GM21717 (cell line): Measurements from ENCODE around the gene FAM111B.

Experiments used
- ATAC-seq: cut with Tn5 transposase; IDR thresholded peaks from one replicate; pipeline ENCODE4 v1.9.1; 2021; ENCODE audit warnings: mild to moderate bottlenecking, moderate library complexity; ENCODE audit not compliant: unreplicated experiment

Gene FAM111B

DNA sequence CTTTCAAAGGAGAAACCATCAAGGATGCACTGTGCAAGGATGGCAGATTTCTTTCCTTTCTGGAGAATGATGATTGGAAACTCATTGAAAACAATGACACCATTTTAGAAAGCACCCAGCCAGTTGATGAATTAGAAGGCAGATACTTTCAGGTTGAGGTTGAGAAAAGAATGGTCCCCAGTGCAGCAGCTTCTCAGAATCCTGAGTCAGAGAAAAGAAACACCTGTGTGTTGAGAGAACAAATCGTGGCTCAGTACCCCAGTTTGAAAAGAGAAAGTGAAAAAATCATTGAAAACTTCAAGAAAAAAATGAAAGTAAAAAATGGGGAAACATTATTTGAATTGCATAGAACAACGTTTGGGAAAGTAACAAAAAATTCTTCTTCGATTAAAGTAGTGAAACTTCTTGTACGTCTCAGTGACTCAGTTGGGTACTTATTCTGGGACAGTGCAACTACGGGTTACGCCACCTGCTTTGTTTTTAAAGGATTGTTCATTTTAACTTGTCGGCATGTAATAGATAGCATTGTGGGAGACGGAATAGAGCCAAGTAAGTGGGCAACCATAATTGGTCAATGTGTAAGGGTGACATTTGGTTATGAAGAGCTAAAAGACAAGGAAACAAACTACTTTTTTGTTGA is 45.4 kb downstream of the FAM111B start:
- ATAC-seq: peak; percentile 86

DNA sequence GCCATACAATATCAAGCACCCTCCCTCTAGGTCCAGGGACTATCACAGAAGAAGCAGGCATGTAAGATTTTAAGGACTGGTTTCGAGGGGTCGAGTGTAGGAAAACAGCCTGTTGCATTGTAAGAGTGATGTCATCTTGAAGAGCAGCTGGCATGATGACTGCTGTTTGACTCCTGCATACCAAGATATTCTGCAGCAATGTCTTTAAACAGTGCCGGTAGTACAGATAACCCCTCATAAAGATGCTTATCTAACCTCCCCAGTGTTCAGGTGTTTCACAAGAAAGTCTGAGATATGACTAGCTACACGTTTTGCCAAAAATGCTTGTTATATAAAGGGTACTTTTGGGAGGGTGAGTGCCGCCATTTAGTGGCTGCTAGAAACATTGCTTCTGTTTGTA is 47.6 kb downstream of the FAM111B start:
- ATAC-seq: no peak

DNA sequence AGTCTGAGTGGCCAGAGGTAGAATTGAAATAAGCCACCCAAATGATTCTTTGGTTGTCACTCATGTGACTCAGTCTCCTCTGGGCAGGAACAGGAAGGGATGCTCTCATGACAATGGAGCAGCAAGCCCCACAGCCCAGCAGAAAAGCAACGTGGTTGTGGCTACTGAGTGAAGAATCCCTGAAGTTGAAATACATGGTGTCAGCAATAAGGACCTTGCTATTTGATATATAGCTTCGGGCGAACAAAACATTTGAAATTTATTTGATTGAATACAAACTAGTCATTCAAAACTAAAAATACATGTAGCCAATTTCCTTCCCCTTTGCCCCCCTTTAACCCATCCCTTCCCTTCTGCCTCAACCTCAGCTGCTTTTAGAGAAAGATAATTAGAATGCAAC is 50.4 kb downstream of the FAM111B start:
- no peak for ATAC-seq

DNA sequence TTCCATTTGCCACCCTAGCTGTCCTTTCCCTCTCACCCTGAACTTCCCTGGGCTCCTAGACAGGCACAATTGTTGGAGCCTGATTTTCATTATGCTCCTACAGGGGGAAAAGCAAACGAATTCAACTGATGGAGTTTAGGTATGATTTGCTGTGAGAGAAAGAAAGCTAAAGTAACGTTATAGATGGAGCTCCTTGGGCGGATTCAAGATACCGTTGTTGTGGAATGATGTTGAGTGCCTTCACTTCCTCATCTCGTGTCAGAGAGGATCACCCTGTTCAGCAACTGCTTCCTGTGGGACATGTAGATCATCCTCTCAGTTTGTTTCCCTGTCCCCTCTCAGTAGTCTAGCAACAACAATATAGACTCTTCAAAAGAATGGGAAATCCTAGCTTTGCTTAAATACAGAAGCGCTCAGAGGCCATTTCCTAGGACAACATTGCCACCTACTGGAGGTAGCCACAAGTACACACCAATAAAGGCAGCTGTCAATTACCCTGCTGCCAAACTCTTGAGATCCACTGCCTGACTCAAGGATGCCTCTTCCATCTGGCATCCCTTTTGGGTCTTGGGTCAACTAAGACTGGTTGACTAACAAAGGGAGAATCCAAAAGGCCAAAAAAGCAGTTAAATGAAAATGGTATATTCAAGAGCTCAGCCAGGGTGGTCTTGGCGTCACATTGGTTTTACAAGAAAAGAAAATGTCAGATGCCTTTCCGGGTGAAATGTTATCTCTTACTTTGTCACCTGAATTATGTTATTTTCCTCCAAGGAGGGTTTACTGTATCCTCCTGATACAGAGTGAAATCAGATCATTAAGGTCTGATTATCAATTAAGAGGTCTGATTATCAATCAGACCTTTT is 51.4 kb downstream of the FAM111B start:
- peak; percentile 84 for ATAC-seq

DNA sequence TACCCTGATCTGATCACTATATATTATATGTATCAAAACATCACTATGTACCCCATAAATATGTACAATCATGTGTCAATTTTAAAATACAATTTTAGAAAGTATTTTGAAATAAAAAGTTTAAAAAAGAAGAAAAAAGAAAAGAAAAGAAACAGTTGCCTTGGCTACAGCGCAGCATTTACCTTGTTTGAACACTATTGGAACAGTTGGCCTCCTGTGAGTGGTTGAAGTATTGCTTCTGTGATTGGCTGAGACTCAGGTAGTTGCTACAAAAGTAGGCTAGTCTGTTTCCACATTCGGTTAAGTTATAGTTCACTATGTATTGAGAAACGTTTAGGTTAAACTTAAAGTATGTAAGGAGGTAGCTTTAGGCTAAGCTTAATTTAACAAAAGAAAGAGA is 57.0 kb downstream of the FAM111B start:
- no peak for ATAC-seq

DNA sequence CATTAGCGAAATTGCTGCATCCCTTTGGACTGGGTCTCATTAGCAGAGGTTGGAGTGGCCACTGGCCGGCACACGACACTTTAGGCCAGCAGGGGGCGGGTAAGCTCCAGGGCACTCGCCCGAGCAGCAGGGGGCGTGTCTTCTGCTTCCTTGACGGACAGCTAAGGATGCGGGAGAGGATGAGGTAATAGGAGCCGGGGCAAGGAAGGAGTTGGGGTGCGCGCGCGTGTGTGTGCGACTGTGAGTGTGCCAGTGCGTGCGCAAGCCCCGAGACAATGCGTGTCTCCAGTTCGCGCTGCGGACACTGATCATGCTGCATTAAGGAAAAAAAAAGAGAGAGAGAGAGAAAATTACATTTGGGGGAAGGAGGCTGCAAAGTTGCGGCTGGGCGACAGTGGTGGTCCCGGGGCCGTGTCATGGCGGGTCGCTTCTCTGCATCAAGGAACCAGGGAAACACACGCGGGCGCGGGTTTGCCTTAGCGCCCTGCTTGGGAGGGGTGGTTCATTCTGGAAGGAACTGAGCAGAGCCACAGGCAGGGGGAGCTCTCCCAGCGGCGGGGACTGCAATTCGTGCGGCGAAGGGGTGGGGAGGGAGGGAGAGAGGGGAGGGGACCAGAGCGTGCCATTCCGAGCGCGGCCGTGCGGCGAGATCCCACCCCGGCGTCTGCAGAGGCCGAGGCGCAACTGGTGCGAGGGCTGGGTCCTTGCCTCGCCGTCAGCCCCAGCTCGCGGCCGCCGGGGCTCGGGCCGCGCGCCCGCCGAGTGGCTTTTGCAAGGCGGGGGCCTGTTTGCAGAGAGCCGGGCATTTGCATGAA is 64.7 kb downstream of the FAM111B start, which contains the start of gene DTX4:
TSS of gene DTX4 (plus strand) at position 625 of the 815 bp plus-strand sequence. CDS start 464 bp downstream, outside the sequence.
- ATAC-seq: peak; percentile 76

DNA sequence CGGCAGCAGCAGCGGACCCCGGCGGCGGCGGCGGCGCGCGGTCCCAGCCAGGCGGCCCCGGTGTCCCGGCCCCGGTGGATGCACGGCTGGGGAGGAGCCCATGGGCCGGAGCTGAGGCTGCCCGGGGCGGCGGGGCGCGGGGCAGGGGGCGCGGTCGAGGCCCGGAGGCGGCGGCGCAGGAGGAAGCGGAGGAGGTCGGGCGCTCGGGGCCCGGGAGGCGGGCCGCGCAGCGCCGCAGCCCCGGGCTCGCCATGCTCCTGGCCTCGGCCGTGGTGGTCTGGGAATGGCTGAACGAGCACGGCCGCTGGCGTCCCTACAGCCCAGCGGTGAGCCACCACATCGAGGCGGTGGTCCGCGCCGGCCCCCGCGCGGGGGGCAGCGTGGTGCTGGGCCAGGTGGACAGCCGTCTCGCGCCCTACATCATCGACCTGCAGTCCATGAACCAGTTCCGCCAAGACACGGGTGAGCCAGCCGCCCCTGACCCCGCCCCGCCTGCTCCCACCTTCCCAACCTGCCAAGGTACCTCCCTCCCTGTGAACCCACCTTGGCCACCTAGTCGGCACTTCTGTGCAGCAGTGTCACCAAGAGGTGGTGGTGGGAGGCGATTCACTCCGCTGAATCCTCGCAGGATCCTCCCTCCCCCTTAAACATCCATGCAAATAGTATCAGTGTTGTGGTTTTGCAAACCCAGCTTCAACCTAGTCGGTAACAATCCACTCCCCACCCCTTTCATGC is 65.5 kb downstream of the FAM111B start:
- ATAC-seq: peak; percentile 37

DNA sequence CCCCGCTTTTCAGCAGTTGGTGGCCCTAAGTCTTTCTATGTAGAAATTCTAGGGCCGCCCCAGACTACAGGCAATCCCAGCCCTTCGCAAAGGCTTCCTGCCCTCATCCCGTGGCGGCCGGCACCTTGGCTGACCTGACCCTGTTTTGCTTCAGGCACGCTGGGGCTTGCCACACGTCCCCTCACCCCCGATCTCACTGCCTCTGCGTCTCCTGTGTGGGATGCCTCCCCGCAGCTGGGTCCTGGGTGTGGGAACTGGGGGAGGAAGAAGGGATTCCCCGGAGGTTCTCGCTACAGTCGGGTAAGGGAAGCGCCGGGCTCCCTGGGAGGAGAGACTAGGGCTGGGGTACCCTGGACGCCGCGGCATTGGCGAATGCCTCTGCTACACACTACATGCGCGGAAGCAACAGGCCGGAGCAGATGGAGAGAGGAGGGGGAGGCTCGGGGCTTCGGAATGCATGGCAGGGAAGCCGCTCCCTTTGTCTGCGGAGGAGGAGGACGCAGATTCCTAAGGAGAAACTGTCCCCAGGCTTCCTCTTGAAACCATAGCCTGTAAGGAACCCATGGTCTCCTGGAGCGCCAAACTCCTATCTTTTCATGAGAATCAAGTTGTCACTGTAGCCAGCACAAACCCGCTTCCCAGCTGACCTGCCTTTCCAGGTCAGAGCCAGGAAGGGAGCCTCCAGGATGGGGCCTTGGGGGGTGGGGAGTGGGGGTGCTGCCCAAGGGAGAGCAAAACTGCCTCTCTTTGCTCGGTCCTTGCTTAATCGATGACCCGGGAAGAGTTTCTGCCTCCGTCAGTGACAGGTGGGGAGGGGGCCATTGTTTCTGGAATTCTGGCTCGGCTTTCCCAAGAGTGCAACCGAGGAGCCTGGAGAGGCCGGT is 66.3 kb downstream of the FAM111B start:
- peak; percentile 14 for ATAC-seq

DNA sequence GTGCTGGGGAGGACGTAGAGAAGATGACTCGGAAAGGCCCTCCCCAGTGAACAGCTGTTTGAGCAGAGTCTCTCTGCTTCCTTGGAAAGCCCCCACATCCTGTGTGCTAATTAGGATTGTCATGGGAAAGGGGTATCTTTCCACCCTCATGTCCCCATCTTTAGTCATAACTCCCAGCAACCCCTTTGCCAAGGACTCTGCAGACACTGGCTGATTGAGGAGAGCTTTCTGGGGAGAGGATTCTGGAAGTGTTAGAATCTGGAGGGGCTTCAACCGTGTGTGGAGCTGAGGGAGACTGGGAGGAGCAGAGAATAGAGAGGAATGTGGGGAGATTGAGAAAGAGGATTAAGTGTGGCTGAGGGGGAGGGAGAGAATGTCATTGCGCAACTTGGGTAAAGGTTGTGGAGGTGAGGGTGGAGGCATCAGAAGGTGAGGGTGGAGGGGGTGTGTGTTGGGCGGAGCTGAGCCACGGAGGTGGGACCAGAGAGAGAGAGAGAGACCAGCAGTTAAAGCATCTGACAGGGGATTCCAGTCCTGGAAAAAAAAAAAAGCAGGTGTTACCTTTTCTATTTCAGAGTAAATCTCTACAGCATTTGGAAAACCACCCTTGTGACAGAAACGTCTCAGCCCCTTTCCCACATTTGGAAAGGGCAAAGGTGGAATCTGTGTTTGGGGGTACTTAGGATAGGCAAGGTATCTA is 67.1 kb downstream of the FAM111B start:
- ATAC-seq: no peak

DNA sequence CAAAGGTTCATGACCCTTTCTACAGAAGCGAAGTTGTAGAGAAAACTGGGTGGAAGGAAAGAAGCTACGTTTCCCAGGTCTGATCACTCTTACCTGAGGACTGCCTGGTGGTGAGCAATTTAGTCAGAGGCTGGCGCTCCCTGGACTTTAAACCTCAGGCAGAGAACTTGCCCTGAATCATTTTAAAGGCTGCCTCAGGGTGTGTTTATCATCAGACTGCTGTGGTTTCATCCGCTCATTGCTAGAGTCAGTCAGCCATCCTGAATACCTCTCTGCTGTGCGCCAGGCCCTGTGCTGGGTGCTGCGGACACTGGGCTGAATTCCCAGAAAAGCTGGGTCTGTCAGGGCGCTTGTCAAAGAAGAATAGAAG is 67.6 kb downstream of the FAM111B start:
- no peak for ATAC-seq

DNA sequence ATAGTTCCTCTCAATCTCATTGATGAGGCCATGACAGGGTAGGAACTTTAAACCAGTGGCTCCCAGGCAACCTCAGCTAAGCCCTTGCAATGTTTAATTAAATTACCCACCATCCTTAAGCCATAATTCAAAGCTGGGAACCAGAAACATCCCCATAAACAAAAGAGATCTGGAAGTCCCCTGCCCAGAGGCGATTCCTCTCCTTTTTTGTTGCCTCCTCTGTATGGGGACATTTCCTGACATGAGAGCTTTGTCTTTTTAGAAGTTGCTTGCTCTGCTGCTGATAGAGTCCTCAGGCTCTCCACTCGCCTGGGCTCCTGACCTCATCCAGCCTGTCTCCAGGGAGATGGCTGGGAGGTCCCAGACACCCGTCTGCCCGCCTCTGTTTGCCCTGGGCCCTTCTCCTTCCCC is 68.1 kb downstream of the FAM111B start:
- ATAC-seq: no peak

DNA sequence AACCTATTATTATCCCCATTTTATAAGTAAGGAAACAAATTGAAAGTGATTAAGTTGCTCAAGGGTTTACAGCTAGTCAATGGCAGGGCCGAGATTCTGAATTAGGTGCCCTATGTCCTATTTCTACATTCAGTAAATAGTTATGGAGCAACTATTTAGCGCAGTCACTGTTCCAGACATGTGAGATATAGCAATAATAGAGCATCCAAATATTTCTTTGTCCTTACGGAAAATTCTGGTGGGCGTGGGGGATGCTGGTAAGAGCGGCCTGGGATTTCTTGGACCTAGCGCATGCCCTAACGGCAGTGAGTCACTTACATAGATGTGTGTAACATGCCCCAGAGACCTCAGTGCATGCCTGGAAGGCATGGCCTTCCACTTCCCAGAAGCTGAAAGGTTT is 69.3 kb downstream of the FAM111B start:
- ATAC-seq: no peak
